ENCODE data around the gene AURKAIP1. TPM values are rescaled to one million over a fixed set of nuclear protein-coding genes. Genes with fewer than 3 reads are reported as not detected.
A peak's percentile ranks its signal among the peaks of the same experiment; 100 is the strongest.

Gene AURKAIP1
- total and polyA plus RNA-seq, 2 experiments from 2014 or later: 118 to 218 TPM

- no peaks in the 10 kb centered on the region for H3K9me3 ChIP-seq (ENCODE audit: low read depth)
- H4K20me1 ChIP-seq (ENCODE audit: insufficient read depth): no peaks in the 10 kb centered on the region; the same call in 1 of the 2 replicates
- no peaks in the 10 kb centered on the region for H3K27me3 ChIP-seq (replicated peaks; ENCODE audit: insufficient read depth)
- WGBS, 2 experiments (ENCODE audit: low coverage in 1 of 2, low lambda C conversion rate in 2 of 2, missing lambda C conversion rate in 2 of 2): 0% methylated on average over 45 of the region's 122 CpGs; no CpG with 5 or more reads in 1 of the 2 experiments
- peak within 1 kb of the TSS; percentile 85 for H3K9ac ChIP-seq
- H3K79me2 ChIP-seq (ENCODE audit: insufficient read depth): peaks cover 75% of the 10 kb centered on the region
- no peak within 1 kb of the TSS for H2AFZ ChIP-seq
- H3K4me2 ChIP-seq (ENCODE audit: unreplicated experiment): peak within 1 kb of the TSS; percentile 89
- peak within 1 kb of the TSS; percentile 80 for H3K4me3 ChIP-seq
- H3K9me2 ChIP-seq (ENCODE audit: insufficient read depth): no peaks in the 10 kb centered on the region
- peaks cover 6% of the 10 kb centered on the region; the same call in 1 of the 2 replicates for H3K36me3 ChIP-seq (ENCODE audit: low read depth)
- H3F3A ChIP-seq (ENCODE audit: insufficient read depth): peaks cover 23% of the 10 kb centered on the region
- DNase-seq: peak; percentile 90
- in situ Hi-C loops (cut with MboI): no loop called here
- TF ChIP-seq EZH2phosphoT487 (IDR thresholded peaks at IDR 0.05; ENCODE audit: insufficient read depth, low read depth) (no peak), EZH2 (IDR thresholded peaks at IDR 0.05; ENCODE audit: insufficient read depth, poor library complexity, severe bottlenecking) (no peak)
- H3K4me1 ChIP-seq (ENCODE audit: insufficient read depth): peaks cover 34% of the 10 kb centered on the region
- H3K27ac ChIP-seq: peak within 1 kb of the TSS; percentile 59
These were observed 25.6 kb downstream of the AURKAIP1 start, which contains the start of gene DVL1 for GRCh38 chr1:1349256-1350012. Gene DVL1 (minus strand): TSS chr1:1349418. CDS start chr1:1349065, 353 bp downstream.

GRCh38 chr1:1348420-1349255 is 26.4 kb downstream of the AURKAIP1 start:
- DNase-seq: peak; percentile 66
- H3K27me3 ChIP-seq (replicated peaks; ENCODE audit: insufficient read depth): no peaks in the 10 kb centered on the region
- H3K4me1 ChIP-seq (ENCODE audit: insufficient read depth): peaks cover 36% of the 10 kb centered on the region
- in situ Hi-C loops (cut with MboI): no loop called here
- WGBS, 2 experiments (ENCODE audit: low coverage in 1 of 2, low lambda C conversion rate in 2 of 2, missing lambda C conversion rate in 2 of 2): 1 to 4% methylated on average over 24 to 42 of the region's 109 CpGs
- H4K20me1 ChIP-seq (ENCODE audit: insufficient read depth): no peaks in the 10 kb centered on the region
- H3K36me3 ChIP-seq (ENCODE audit: low read depth): no peaks in the 10 kb centered on the region
- peak overlapping the region; percentile 85 for H3K9ac ChIP-seq
- no peaks in the 10 kb centered on the region for H3K9me3 ChIP-seq (ENCODE audit: low read depth)
- H3F3A ChIP-seq (ENCODE audit: insufficient read depth): peaks cover 17% of the 10 kb centered on the region
- no peaks in the 10 kb centered on the region for H3K9me2 ChIP-seq (ENCODE audit: insufficient read depth)
- H2AFZ ChIP-seq: no peak overlapping the region
- peak overlapping the region; percentile 80 for H3K4me3 ChIP-seq
- peaks cover 75% of the 10 kb centered on the region for H3K79me2 ChIP-seq (ENCODE audit: insufficient read depth)
- H3K27ac ChIP-seq: peak overlapping the region; percentile 59
- peak overlapping the region; percentile 89 for H3K4me2 ChIP-seq (ENCODE audit: unreplicated experiment)
- TF ChIP-seq EZH2 (IDR thresholded peaks at IDR 0.05; ENCODE audit: insufficient read depth, poor library complexity, severe bottlenecking) (no peak), EZH2phosphoT487 (IDR thresholded peaks at IDR 0.05; ENCODE audit: insufficient read depth, low read depth) (no peak)

- Histone ChIP-seq H3K9ac (peak overlapping the region; percentile 85), H3K4me1 (ENCODE audit: insufficient read depth) (peaks cover 33% of the 10 kb centered on the region), H3K27me3 (replicated peaks; ENCODE audit: insufficient read depth) (no peaks in the 10 kb centered on the region), H3K9me2 (ENCODE audit: insufficient read depth) (no peaks in the 10 kb centered on the region), H3K36me3 (ENCODE audit: low read depth) (no peaks in the 10 kb centered on the region), H3F3A (ENCODE audit: insufficient read depth) (peaks cover 9% of the 10 kb centered on the region), H3K4me2 (ENCODE audit: unreplicated experiment) (peak overlapping the region; percentile 89), H3K79me2 (ENCODE audit: insufficient read depth) (peaks cover 75% of the 10 kb centered on the region), H3K4me3 (peak overlapping the region; percentile 80), H3K9me3 (ENCODE audit: low read depth) (no peaks in the 10 kb centered on the region), H4K20me1 (ENCODE audit: insufficient read depth) (no peaks in the 10 kb centered on the region), H3K27ac (peak overlapping the region; percentile 59), H2AFZ (no peak overlapping the region)
- in situ Hi-C loops (cut with MboI): no loop called here
- peak; percentile 66 for DNase-seq
- TF ChIP-seq EZH2 (IDR thresholded peaks at IDR 0.05; ENCODE audit: insufficient read depth, poor library complexity, severe bottlenecking): no peak
- TF ChIP-seq EZH2phosphoT487 (IDR thresholded peaks at IDR 0.05; ENCODE audit: insufficient read depth, low read depth): no peak
- whole genome bisulfite sequencing, 2 experiments (ENCODE audit: low coverage in 1 of 2, low lambda C conversion rate in 2 of 2, missing lambda C conversion rate in 2 of 2): 16 to 21% methylated on average over 26 of the region's 26 CpGs
These were observed 27.2 kb downstream of the AURKAIP1 start for GRCh38 chr1:1347663-1348419.

Data from GM23248 (cell line).